Inflammatory macrophage (primary cell): ENCODE measurements around the gene OR6C76.
"Not testable (repeated sequence)": the region's sequence is repeated elsewhere in the genome, so short reads cannot be mapped to it uniquely, and the experiment has no call there.

Experiments used
- DNase-seq, 2 donors: peaks; one replicate each; pipeline ENCODE4 v3.0.0-alpha.2; 2020 to 2022
- total RNA-seq, 18 experiments: gene quantifications; one replicate each; lab custom pipeline; 2026; ENCODE audit warnings: mixed read lengths in 6 of 18, inconsistent platforms in 2 of 18; lab: John Stamatoyannopoulos, UW

The OR6C76 gene
- 0 reads per million in 18 experiments for total RNA-seq

GRCh38 chr12:55425954-55426353 is at the start of gene OR6C76:
Gene OR6C76, plus strand, starts transcription at chr12:55426254. Its CDS starts 0 bp downstream, at chr12:55426254.
- DNase-seq, result no peak

- DNase-seq, result no peak
These were observed 40.2 kb upstream of the OR6C76 start for GRCh38 chr12:55385891-55386290.

GRCh38 chr12:55392032-55392795 is 33.8 kb upstream of the OR6C76 start:
- DNase-seq, result no peak

GRCh38 chr12:55396326-55396725 is 29.7 kb upstream of the OR6C76 start:
- no peak for DNase-seq

- no peak for DNase-seq
These were observed 25.8 kb upstream of the OR6C76 start, which contains the start of gene OR6C65 for GRCh38 chr12:55400229-55400628. Gene OR6C65, plus strand, starts transcription at chr12:55400529. Its CDS starts 0 bp downstream, at chr12:55400529.

GRCh38 chr12:55407866-55408265 is 18.2 kb upstream of the OR6C76 start:
- no peak for DNase-seq

- DNase-seq, result not testable (repeated sequence)
These were observed 16.9 kb upstream of the OR6C76 start for GRCh38 chr12:55409133-55409532.

- not testable (repeated sequence) for DNase-seq
These were observed 13.9 kb upstream of the OR6C76 start for GRCh38 chr12:55412138-55412537.

- not testable (repeated sequence) for DNase-seq
These were observed 12.3 kb upstream of the OR6C76 start for GRCh38 chr12:55413498-55414388.

GRCh38 chr12:55414396-55414823 is 11.6 kb upstream of the OR6C76 start:
- not testable (repeated sequence) for DNase-seq

- DNase-seq, result not testable (repeated sequence)
These were observed 11.2 kb upstream of the OR6C76 start for GRCh38 chr12:55414889-55415288.

- no peak for DNase-seq
These were observed 9.1 kb upstream of the OR6C76 start for GRCh38 chr12:55416961-55417360.

GRCh38 chr12:55420307-55420962 is 5.6 kb upstream of the OR6C76 start:
- DNase-seq, result no peak

GRCh38 chr12:55428331-55429243 is 2.5 kb downstream of the OR6C76 start:
- peak; percentile 9 to 15 for DNase-seq

- DNase-seq, result not testable (repeated sequence)
These were observed 15.2 kb downstream of the OR6C76 start for GRCh38 chr12:55441233-55441632.

GRCh38 chr12:55443776-55444175 is 17.7 kb downstream of the OR6C76 start, which contains the start of gene OR6C2:
Gene OR6C2, plus strand, starts transcription at chr12:55444076. Its CDS starts 8,138 bp downstream, at chr12:55452214.
- no peak for DNase-seq

- no peak for DNase-seq
These were observed 19.3 kb downstream of the OR6C76 start for GRCh38 chr12:55445357-55445756.

- DNase-seq, result no peak
These were observed 20.3 kb downstream of the OR6C76 start for GRCh38 chr12:55446326-55446725.

- DNase-seq, result no peak
These were observed 22.8 kb downstream of the OR6C76 start for GRCh38 chr12:55448825-55449224.

GRCh38 chr12:55464926-55465325 is 38.9 kb downstream of the OR6C76 start:
- DNase-seq, result not testable (repeated sequence)

GRCh38 chr12:55467836-55468235 is 41.8 kb downstream of the OR6C76 start:
- DNase-seq, result no peak
